Endothelial cell of umbilical vein (primary cell): Measurements from ENCODE around the gene CD248. TPM values are rescaled to one million over a fixed set of nuclear protein-coding genes. Genes with fewer than 3 reads are reported as not detected.

ENCODE experiments used
- BruUV-seq: library from RNA; stranded (reverse); fragments of 400-500 nt; replicated peaks from 2 replicates; lab custom pipeline; 2021; lab: Mats Ljungman, UMichigan
- CTCF ChIA-PET: fragments of 300-600, 350-600 bp; sonication (Branson Sonifier 250); formaldehyde crosslinking; loops from one replicate; lab custom pipeline; 2021; ENCODE audit warnings: antibody characterized with exemption, inconsistent platforms; lab: Charles Lee
- POLR2A ChIA-PET: fragments of 300-600, 350-600 bp; sonication (Branson Sonifier 250); formaldehyde crosslinking; loops from one replicate; lab custom pipeline; 2021; ENCODE audit warnings: antibody characterized with exemption, inconsistent platforms; lab: Charles Lee
- DNase-seq: peaks from one replicate; pipeline ENCODE4 v3.0.0-alpha.2; 2011; ENCODE audit warnings: low read depth, low spot score
- FAIRE-seq: peaks from 2 replicates; lab custom pipeline; 2011; peaks lifted over from hg19 to GRCh38; lab: Jason Lieb, UNC
- H2AFZ ChIP-seq: 2 replicates; pipeline ENCODE4 v1.6.0; 2012; ENCODE audit warnings: low read depth, low read length, control low read depth, inconsistent platforms
- H3K27ac ChIP-seq: 2 replicates; pipeline ENCODE4 v1.5.1; 2011; ENCODE audit warnings: low read depth, mild to moderate bottlenecking, control low read depth, low read length, moderate library complexity; ENCODE audit not compliant: insufficient read depth
- H3K27me3 ChIP-seq, 2 experiments: 2 replicates each; pipeline versions ENCODE4 v1.6.0 to v1.6.1; 2011; ENCODE audit warnings: low read length in 2 of 2, mixed read lengths in 1 of 2; ENCODE audit not compliant: control insufficient read depth in 2 of 2, insufficient read depth in 2 of 2
- H3K36me3 ChIP-seq, 2 experiments: 2 replicates in 1 of 2; 3 replicates in 1 of 2; pipeline ENCODE4 v1.5.1; 2011; ENCODE audit warnings: low read length in 2 of 2, mild to moderate bottlenecking in 1 of 2, moderate library complexity in 1 of 2; ENCODE audit not compliant: control insufficient read depth in 2 of 2, insufficient read depth in 2 of 2; ENCODE audit errors: extremely low read depth in 1 of 2
- H3K4me1 ChIP-seq: 3 replicates; pipeline ENCODE4 v1.5.1; 2011; ENCODE audit warnings: mild to moderate bottlenecking, low read length; ENCODE audit not compliant: control insufficient read depth, insufficient read depth; ENCODE audit errors: extremely low read depth
- H3K4me2 ChIP-seq: 2 replicates; pipeline ENCODE4 v1.6.1; 2011; ENCODE audit warnings: low read length, control low read depth, mixed read lengths; ENCODE audit not compliant: insufficient read depth
- H3K4me3 ChIP-seq, 3 experiments: fragments of 200-600 bp in 1 of 3; sonication (generic), shearing (Covaris generic) in 1 of 3; replicated peaks in 1 of 3; 2 replicates each; pipeline ENCODE4 v1.5.1; 2011 to 2016; ENCODE audit warnings: control low read depth in 3 of 3, low read length in 3 of 3, mild to moderate bottlenecking in 2 of 3, inconsistent platforms in 1 of 3, low read depth in 1 of 3, moderate library complexity in 1 of 3; ENCODE audit not compliant: insufficient read depth in 1 of 3
- H3K79me2 ChIP-seq: 2 replicates; pipeline ENCODE4 v1.6.0; 2012; ENCODE audit warnings: low read length, inconsistent platforms; ENCODE audit not compliant: control insufficient read depth, insufficient read depth
- H3K9ac ChIP-seq: replicated peaks from 2 replicates; pipeline ENCODE3; 2011; ENCODE audit warnings: low read length, control low read depth; ENCODE audit not compliant: insufficient read depth; ENCODE audit errors: extremely low read depth
- H3K9me1 ChIP-seq: replicated peaks from 3 replicates; pipeline ENCODE4 v1.6.0; 2011; ENCODE audit warnings: mild to moderate bottlenecking, low read length; ENCODE audit not compliant: control insufficient read depth, insufficient read depth; ENCODE audit errors: extremely low read depth
- H3K9me3 ChIP-seq: replicated peaks from 2 replicates; pipeline ENCODE4 v1.5.1; 2012; ENCODE audit warnings: low read length, inconsistent platforms; ENCODE audit not compliant: control insufficient read depth, insufficient read depth
- H4K20me1 ChIP-seq: replicated peaks from 2 replicates; pipeline ENCODE3; 2011; ENCODE audit warnings: mild to moderate bottlenecking, low read length; ENCODE audit not compliant: control insufficient read depth, insufficient read depth; ENCODE audit errors: extremely low read depth
- CTCF ChIP-seq, 2 donors: IDR thresholded peaks; 1 replicate in 1 of 2; 2 replicates in 1 of 2; pipeline ENCODE4 v1.5.1; 2011; ENCODE audit warnings: low read length in 2 of 2, mild to moderate bottlenecking in 2 of 2, moderate library complexity in 2 of 2, control low read depth in 1 of 2, inconsistent platforms in 1 of 2, low read depth in 1 of 2; ENCODE audit not compliant: insufficient read depth in 1 of 2; ENCODE audit errors: extremely low read depth in 1 of 2
- EZH2 ChIP-seq: IDR thresholded peaks from 2 replicates; pipeline ENCODE4 v1.6.1; 2012; ENCODE audit warnings: borderline replicate concordance, low read depth, mild to moderate bottlenecking, moderate library complexity, low read length, inconsistent platforms; ENCODE audit not compliant: severe bottlenecking
- FOS ChIP-seq: IDR thresholded peaks from 2 replicates; pipeline ENCODE4 v1.6.1; 2011; ENCODE audit warnings: mild to moderate bottlenecking, low read length, moderate library complexity, borderline replicate concordance; ENCODE audit not compliant: insufficient read depth
- JUN ChIP-seq: IDR thresholded peaks from 2 replicates; pipeline ENCODE4 v1.6.1; 2011; ENCODE audit warnings: borderline replicate concordance, low read depth; ENCODE audit not compliant: insufficient read length, insufficient read depth
- MYC ChIP-seq: IDR thresholded peaks from one replicate; pipeline ENCODE4 v1.6.1; 2011; ENCODE audit warnings: mild to moderate bottlenecking, low read depth, low read length
- POLR2A ChIP-seq: IDR thresholded peaks from 2 replicates; pipeline ENCODE4 v1.6.1; 2012; ENCODE audit warnings: low read depth, mild to moderate bottlenecking, control low read depth, low read length
- POLR2AphosphoS5 ChIP-seq: IDR thresholded peaks from 2 replicates; pipeline ENCODE4 v1.6.1; 2012; ENCODE audit warnings: low read depth, mild to moderate bottlenecking, control low read depth, low read length, moderate library complexity; ENCODE audit not compliant: insufficient read depth
- dilution Hi-C: fragments of 300-500 bp; cut with MboI; formaldehyde crosslinking; loops from one replicate; pipeline ENCODE4 v1.15.0; 2019; ENCODE audit warnings: low sequenced_read_pairs; ENCODE audit not compliant: extremely low pct_ligation_motif_present
- intact Hi-C: fragments of 100-400 bp; cut with micrococcal nuclease; formaldehyde crosslinking; loops from one replicate; pipeline ENCODE4 v1.10.0; 2022
- polyA plus RNA-seq, 4 experiments: library from polyadenylated mRNA; depleted of rRNA in 3 of 4; stranded (reverse) in 3 of 4; unstranded in 1 of 4; fragments of >200 nt; gene quantifications; 2 replicates each; pipeline versions ENCODE4 v1.2.1 to v1.2.3, GENCODE V29; 2011 to 2012; ENCODE audit warnings: missing spikeins in 1 of 4
- total RNA-seq: library from RNA; stranded (reverse); gene quantifications from 2 replicates; pipeline ENCODE4 v1.2.3, GENCODE V29; 2021

CD248 gene
- total and polyA plus RNA-seq, 2 donors (not counting 3 experiments of a cell fraction or from before 2014, with no cell fraction given): 0.10 TPM; not detected in 1

GRCh38 chr11:66327171-66328030 lies 10.6 kb upstream of the CD248 start:
- ChIA-PET CTCF (interaction anchor here (0.6 to 4.0 kb wide), 4 partner anchors 8 to 17 kb away, joined by 3 to 56 read pairs (median 6); partner anchors contain the start of genes CD248 and RIN1), POLR2A (interaction anchor here (1.3 kb wide), 1 partner anchor 16 kb away, joined by 4 read pairs; no protein-coding TSS in a partner anchor)
- no peaks in the 10 kb centered on the region for H3K27me3 ChIP-seq
- no peak overlapping the region for H3K27ac ChIP-seq
- FAIRE-seq (no peak), DNase-seq (no peak)
- H3K9ac ChIP-seq: no peak overlapping the region
- no peaks in the 10 kb centered on the region for H3K36me3 ChIP-seq
- no peaks in the 10 kb centered on the region for H3K9me1 ChIP-seq
- peak overlapping the region; percentile 11 for H2AFZ ChIP-seq
- intact Hi-C loops (loop anchor here (1.0 kb wide), 2 partner anchors 9 to 15 kb away; partner anchors contain the start of gene RIN1), dilution Hi-C loops (no loop called here)
- H3K4me1 ChIP-seq: peaks cover 7% of the 10 kb centered on the region
- H4K20me1 ChIP-seq: no peaks in the 10 kb centered on the region
- no TSS peak for BruUV-seq
- no peaks in the 10 kb centered on the region for H3K79me2 ChIP-seq
- peak; percentile 37 for TF ChIP-seq FOS
- no peak for TF ChIP-seq EZH2
- H3K9me3 ChIP-seq: no peaks in the 10 kb centered on the region
- H3K4me2 ChIP-seq: no peak overlapping the region
- no peak overlapping the region for H3K4me3 ChIP-seq

GRCh38 chr11:66326261-66327111 lies 9.6 kb upstream of the CD248 start:
- Histone ChIP-seq H2AFZ (no peak overlapping the region), H3K9me1 (no peaks in the 10 kb centered on the region), H3K4me2 (no peak overlapping the region), H3K27me3 (no peaks in the 10 kb centered on the region), H3K79me2 (no peaks in the 10 kb centered on the region), H3K9ac (no peak overlapping the region), H3K4me3 (no peak overlapping the region), H3K9me3 (no peaks in the 10 kb centered on the region), H3K4me1 (peaks cover 7% of the 10 kb centered on the region), H3K27ac (no peak overlapping the region), H3K36me3 (no peaks in the 10 kb centered on the region), H4K20me1 (no peaks in the 10 kb centered on the region)
- TF ChIP-seq FOS (no peak), POLR2AphosphoS5 (no peak), MYC (no peak), CTCF (IDR thresholded peaks at IDR 0.05; ENCODE audit: extremely low read depth in 1 of 2, insufficient read depth in 1 of 2, low read depth in 1 of 2, low read length in 2 of 2) (no peak), JUN (no peak), POLR2A (no peak)
- dilution Hi-C loops: no loop called here
- intact Hi-C loops: no loop called here
- FAIRE-seq: no peak
- BruUV-seq: no TSS peak
- DNase-seq: no peak
- POLR2A ChIA-PET: interaction anchor here (1.3 kb wide), 1 partner anchor 15 kb away, joined by 4 read pairs; no protein-coding TSS in a partner anchor
- CTCF ChIA-PET: interaction anchor here (0.6 to 4.0 kb wide), 4 partner anchors 9 to 17 kb away, joined by 3 to 56 read pairs (median 6); partner anchors contain the start of genes CD248 and RIN1
